Breast epithelium (tissue), 3 donors: ENCODE results near the gene SHLD1.

Experiments used
- CTCF ChIP-seq, 3 donors: fragments of 450-650 bp; IDR thresholded peaks; one replicate each; pipeline ENCODE4 v1.5.1; 2016 to 2017; ENCODE audit warnings: antibody characterized with exemption in 3 of 3, mild to moderate bottlenecking in 3 of 3, moderate library complexity in 3 of 3
- POLR2A ChIP-seq: fragments of 450-650 bp; IDR thresholded peaks from one replicate; pipeline ENCODE4 v1.6.1; 2016; ENCODE audit warnings: antibody characterized with exemption, mild to moderate bottlenecking, moderate library complexity

GRCh38 chr20:5808901-5809300 is 58.7 kb downstream of the SHLD1 start:
- TF ChIP-seq POLR2A (no peak), CTCF (IDR thresholded peaks at IDR 0.05) (no peak)
